Panc1 (cell line): ENCODE measurements around the gene KLF6.

Experiments
- POLR2AphosphoS5 ChIP-seq: IDR thresholded peaks from 2 replicates; pipeline ENCODE4 v1.6.1; 2012; ENCODE audit warnings: mild to moderate bottlenecking, low read depth, low read length, moderate library complexity
- SIN3A ChIP-seq: IDR thresholded peaks from 2 replicates; pipeline ENCODE4 v1.6.1; 2012; ENCODE audit warnings: low read depth, mild to moderate bottlenecking, low read length, moderate library complexity, borderline replicate concordance; ENCODE audit not compliant: insufficient read depth
- TF ChIP-seq, protein P1 (sequence below): fragments of 450-650 bp; IDR thresholded peaks from 2 replicates; pipeline ENCODE4 v1.5.1; 2017; ENCODE audit warnings: mild to moderate bottlenecking
- TF ChIP-seq, protein P2 (sequence below), 2 experiments: IDR thresholded peaks; 2 replicates each; pipeline ENCODE4 v1.6.1; 2011 to 2012; ENCODE audit warnings: low read depth in 2 of 2, control low read depth in 1 of 2, low read length in 1 of 2, mild to moderate bottlenecking in 1 of 2, moderate library complexity in 1 of 2; ENCODE audit not compliant: insufficient read depth in 1 of 2

DNA sequence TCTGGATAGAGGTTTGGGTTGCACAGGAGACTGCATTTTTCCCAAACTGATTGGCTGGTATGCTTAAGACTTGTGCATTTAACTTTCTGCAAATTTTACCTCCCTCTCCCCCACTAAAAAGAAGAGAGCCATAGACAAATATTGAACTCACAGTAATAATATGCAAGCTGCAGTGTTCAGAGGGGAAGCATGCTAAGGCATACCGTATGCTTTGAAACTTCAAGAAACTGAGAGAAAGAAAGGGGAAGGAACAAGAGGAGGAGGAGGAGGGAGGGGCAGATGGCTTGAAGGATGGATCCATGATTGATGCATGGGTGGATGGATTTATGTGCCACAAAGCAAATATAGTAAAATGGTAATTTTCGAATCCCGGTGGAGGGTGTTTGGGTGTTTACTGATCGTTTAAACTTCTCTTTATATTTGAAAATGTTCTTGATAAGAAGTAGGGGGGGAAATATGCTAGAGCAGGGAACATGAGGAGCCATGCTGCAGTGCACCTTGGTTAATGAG lies 7.8 kb upstream of the KLF6 start:
- TF ChIP-seq, protein P1, sequence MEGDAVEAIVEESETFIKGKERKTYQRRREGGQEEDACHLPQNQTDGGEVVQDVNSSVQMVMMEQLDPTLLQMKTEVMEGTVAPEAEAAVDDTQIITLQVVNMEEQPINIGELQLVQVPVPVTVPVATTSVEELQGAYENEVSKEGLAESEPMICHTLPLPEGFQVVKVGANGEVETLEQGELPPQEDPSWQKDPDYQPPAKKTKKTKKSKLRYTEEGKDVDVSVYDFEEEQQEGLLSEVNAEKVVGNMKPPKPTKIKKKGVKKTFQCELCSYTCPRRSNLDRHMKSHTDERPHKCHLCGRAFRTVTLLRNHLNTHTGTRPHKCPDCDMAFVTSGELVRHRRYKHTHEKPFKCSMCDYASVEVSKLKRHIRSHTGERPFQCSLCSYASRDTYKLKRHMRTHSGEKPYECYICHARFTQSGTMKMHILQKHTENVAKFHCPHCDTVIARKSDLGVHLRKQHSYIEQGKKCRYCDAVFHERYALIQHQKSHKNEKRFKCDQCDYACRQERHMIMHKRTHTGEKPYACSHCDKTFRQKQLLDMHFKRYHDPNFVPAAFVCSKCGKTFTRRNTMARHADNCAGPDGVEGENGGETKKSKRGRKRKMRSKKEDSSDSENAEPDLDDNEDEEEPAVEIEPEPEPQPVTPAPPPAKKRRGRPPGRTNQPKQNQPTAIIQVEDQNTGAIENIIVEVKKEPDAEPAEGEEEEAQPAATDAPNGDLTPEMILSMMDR: no peak
- TF ChIP-seq, protein P2, sequence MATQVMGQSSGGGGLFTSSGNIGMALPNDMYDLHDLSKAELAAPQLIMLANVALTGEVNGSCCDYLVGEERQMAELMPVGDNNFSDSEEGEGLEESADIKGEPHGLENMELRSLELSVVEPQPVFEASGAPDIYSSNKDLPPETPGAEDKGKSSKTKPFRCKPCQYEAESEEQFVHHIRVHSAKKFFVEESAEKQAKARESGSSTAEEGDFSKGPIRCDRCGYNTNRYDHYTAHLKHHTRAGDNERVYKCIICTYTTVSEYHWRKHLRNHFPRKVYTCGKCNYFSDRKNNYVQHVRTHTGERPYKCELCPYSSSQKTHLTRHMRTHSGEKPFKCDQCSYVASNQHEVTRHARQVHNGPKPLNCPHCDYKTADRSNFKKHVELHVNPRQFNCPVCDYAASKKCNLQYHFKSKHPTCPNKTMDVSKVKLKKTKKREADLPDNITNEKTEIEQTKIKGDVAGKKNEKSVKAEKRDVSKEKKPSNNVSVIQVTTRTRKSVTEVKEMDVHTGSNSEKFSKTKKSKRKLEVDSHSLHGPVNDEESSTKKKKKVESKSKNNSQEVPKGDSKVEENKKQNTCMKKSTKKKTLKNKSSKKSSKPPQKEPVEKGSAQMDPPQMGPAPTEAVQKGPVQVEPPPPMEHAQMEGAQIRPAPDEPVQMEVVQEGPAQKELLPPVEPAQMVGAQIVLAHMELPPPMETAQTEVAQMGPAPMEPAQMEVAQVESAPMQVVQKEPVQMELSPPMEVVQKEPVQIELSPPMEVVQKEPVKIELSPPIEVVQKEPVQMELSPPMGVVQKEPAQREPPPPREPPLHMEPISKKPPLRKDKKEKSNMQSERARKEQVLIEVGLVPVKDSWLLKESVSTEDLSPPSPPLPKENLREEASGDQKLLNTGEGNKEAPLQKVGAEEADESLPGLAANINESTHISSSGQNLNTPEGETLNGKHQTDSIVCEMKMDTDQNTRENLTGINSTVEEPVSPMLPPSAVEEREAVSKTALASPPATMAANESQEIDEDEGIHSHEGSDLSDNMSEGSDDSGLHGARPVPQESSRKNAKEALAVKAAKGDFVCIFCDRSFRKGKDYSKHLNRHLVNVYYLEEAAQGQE (IDR thresholded peaks at IDR 0.05; ENCODE audit: insufficient read depth in 1 of 2, low read depth in 2 of 2, low read length in 1 of 2): no peak
- TF ChIP-seq POLR2AphosphoS5: no peak
- no peak for TF ChIP-seq SIN3A
